GM12878 (cell line): Measurements from ENCODE around the gene ATG9A. TPM values are rescaled to one million over a fixed set of nuclear protein-coding genes. Genes with fewer than 3 reads are reported as not detected.

Experiments used
- CHD4 ChIP-seq: fragments of 200-600 bp; sonication (generic); IDR thresholded peaks from 2 replicates; pipeline ENCODE4 v1.6.1; 2016; ENCODE audit warnings: mild to moderate bottlenecking
- CREM ChIP-seq: IDR thresholded peaks from 2 replicates; pipeline ENCODE4 v1.6.1; 2014; ENCODE audit warnings: antibody characterized with exemption, low read depth
- CUX1 ChIP-seq: IDR thresholded peaks from 2 replicates; pipeline ENCODE4 v1.6.1; 2012; ENCODE audit warnings: improper control_type of control experiment, low read depth, low read length; ENCODE audit not compliant: insufficient replicate concordance
- E4F1 ChIP-seq: fragments of 450-650 bp; IDR thresholded peaks from 2 replicates; pipeline ENCODE4 v1.6.1; 2018; ENCODE audit warnings: borderline replicate concordance, mild to moderate bottlenecking; ENCODE audit not compliant: partially characterized antibody
- EP300 ChIP-seq, 2 experiments: fragments of 150-350 bp in 1 of 2; IDR thresholded peaks; 2 replicates each; pipeline ENCODE4 v1.6.1; 2011 to 2012; ENCODE audit warnings: low read depth in 2 of 2, low read length in 2 of 2, borderline replicate concordance in 1 of 2, improper control_type of control experiment in 1 of 2, inconsistent platforms in 1 of 2; ENCODE audit not compliant: control insufficient read depth in 1 of 2
- ESRRA ChIP-seq: IDR thresholded peaks from 2 replicates; pipeline ENCODE4 v1.6.1; 2012; ENCODE audit warnings: mild to moderate bottlenecking, low read length, improper control_type of control experiment
- IRF4 ChIP-seq: IDR thresholded peaks from 2 replicates; pipeline ENCODE4 v1.6.1; 2011; ENCODE audit warnings: low read depth, low read length
- MEF2A ChIP-seq: IDR thresholded peaks from 2 replicates; pipeline ENCODE4 v1.6.1; 2011; ENCODE audit warnings: low read depth, mild to moderate bottlenecking, low read length, moderate library complexity; ENCODE audit not compliant: insufficient read depth
- MTA2 ChIP-seq: fragments of 450-650 bp; IDR thresholded peaks from 2 replicates; pipeline ENCODE4 v1.6.1; 2016; ENCODE audit warnings: low read depth, mild to moderate bottlenecking, moderate library complexity
- NFIC ChIP-seq: IDR thresholded peaks from 2 replicates; pipeline ENCODE4 v1.6.1; 2012; ENCODE audit warnings: low read depth, mild to moderate bottlenecking, inconsistent platforms, low read length, moderate library complexity
- PKNOX1 ChIP-seq: fragments of 450-650 bp; IDR thresholded peaks from 2 replicates; pipeline ENCODE4 v1.6.1; 2016; ENCODE audit warnings: mild to moderate bottlenecking
- RELA ChIP-seq: fragments of 450-650 bp; IDR thresholded peaks from 2 replicates; pipeline ENCODE4 v1.8.0; 2014; ENCODE audit warnings: borderline replicate concordance; ENCODE audit not compliant: partially characterized antibody
- SUZ12 ChIP-seq: fragments of 200-600 bp; sonication (generic); IDR thresholded peaks from one replicate; pipeline ENCODE4 v1.6.1; 2018; ENCODE audit warnings: antibody characterized with exemption, mild to moderate bottlenecking; ENCODE audit not compliant: unreplicated experiment
- polyA plus RNA-seq, 11 experiments: library from polyadenylated mRNA; depleted of rRNA in 4 of 11; unstranded in 6 of 11; stranded (reverse) in 5 of 11; fragments of >200 nt; fragmentation: Nextera tagmentation in 4 of 11; fragmentation: Illumina TruSeq in 1 of 11; extraction: Ambion mirVana in 4 of 11; extraction: Trizol in 1 of 11; gene quantifications; 1 replicate in 1 of 11; 2 replicates in 10 of 11; pipeline versions ENCODE4 v1.2.1 to v1.2.3, GENCODE V29; 2011 to 2016; ENCODE audit warnings: inconsistent platforms in 2 of 11, missing spikeins in 2 of 11, low read depth in 1 of 11
- total RNA-seq, 4 experiments: library from RNA; depleted of rRNA in 3 of 4; stranded (reverse); fragments of >200 nt in 3 of 4; fragmentation: Illumina TruSeq in 1 of 4; extraction: Trizol in 1 of 4; gene quantifications; 2 replicates each; pipeline versions ENCODE4 v1.2.1 to v1.2.3, GENCODE V29; 2013 to 2021
- TF ChIP-seq, protein P1 (sequence below): fragments of 150-350 bp; IDR thresholded peaks from 2 replicates; pipeline ENCODE4 v1.6.1; 2014; ENCODE audit warnings: mild to moderate bottlenecking, low read depth, low read length

The ATG9A gene
- total and polyA plus RNA-seq, 10 of the 15 experiments (the other 5 are each of a cell fraction or from before 2014, with no cell fraction given): 0.16 to 37.5 (median 14.6) TPM; not detected in 1

DNA sequence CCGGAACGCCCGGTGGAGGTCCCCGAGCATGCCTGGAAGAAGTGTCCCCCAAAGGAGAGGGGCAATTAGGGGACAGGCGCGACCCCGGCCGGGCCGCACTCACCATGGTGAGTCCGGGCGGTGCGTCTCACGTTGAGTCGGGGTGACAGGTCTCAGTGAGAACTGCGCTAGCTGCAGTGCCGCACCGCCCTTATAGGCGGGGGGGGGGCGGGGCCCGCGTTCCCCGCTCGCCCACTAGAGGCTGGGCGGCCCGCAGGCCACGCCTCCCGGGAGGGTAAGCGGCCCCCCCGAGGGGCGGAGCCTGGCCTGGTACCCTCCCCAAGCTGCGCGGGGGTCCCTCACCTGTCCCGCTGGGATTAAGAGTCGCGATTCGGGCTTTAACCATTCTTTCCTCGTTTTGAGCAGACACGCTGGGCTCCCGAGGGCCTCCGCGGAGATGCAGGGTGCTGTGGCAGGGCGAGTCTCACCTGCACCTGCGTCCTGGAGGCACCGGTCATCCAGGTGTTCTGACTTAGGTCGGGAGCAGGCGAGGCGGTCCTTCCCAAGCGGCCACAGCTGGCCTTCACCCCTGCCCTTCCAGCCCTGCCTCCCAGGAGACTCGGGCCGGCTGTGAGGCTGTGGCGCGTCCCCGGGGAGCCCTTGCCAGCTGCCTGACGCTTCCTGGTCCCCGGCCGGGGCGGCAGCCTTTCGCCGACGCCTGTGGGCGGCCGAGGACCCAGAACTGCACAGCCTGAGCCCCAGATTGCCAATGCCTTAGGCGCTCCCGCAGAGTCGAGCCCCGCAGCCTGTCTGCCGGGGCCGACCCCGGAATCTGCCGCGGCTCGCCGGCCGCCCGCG is 24.5 kb upstream of the ATG9A start, which contains the start of gene TUBA4A (continued):
- TF ChIP-seq CUX1: no peak
- no peak for TF ChIP-seq IRF4
- TF ChIP-seq CREM: no peak
- no peak for TF ChIP-seq E4F1
- no peak for TF ChIP-seq RELA
- peak; percentile 63 for TF ChIP-seq PKNOX1
- TF ChIP-seq CHD4: no peak
- TF ChIP-seq MTA2: no peak
- TF ChIP-seq ESRRA: peak; percentile 55; the same call in 1 of the 2 replicates
- TF ChIP-seq SUZ12: no peak
- no peak for TF ChIP-seq NFIC
- TF ChIP-seq EP300 (IDR thresholded peaks at IDR 0.05; ENCODE audit: borderline replicate concordance in 1 of 2, control insufficient read depth in 1 of 2, low read depth in 2 of 2, low read length in 2 of 2): 0 out of 4 replicates have a peak, but pooled peaks of 1 of the 2 experiments have one; percentile 23
- TF ChIP-seq, protein P1, sequence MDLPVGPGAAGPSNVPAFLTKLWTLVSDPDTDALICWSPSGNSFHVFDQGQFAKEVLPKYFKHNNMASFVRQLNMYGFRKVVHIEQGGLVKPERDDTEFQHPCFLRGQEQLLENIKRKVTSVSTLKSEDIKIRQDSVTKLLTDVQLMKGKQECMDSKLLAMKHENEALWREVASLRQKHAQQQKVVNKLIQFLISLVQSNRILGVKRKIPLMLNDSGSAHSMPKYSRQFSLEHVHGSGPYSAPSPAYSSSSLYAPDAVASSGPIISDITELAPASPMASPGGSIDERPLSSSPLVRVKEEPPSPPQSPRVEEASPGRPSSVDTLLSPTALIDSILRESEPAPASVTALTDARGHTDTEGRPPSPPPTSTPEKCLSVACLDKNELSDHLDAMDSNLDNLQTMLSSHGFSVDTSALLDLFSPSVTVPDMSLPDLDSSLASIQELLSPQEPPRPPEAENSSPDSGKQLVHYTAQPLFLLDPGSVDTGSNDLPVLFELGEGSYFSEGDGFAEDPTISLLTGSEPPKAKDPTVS: no peak
- no peak for TF ChIP-seq MEF2A
